SK-N-MC (cell line): ENCODE measurements around the gene IL19.

Experiments
- FOXP2 ChIP-seq: optimal IDR thresholded peaks from 2 replicates; pipeline ENCODE3; 2011; ENCODE audit warnings: mild to moderate bottlenecking, moderate library complexity; ENCODE audit not compliant: insufficient read depth; ENCODE audit errors: extremely low read length, control extremely low read depth
- POLR2AphosphoS5 ChIP-seq: IDR thresholded peaks from 2 replicates; pipeline ENCODE4 v1.6.1; 2012; ENCODE audit warnings: mild to moderate bottlenecking, low read depth, low read length, borderline replicate concordance

GRCh38 chr1:206735553-206736031 is 35.0 kb upstream of the IL19 start:
- TF ChIP-seq FOXP2 (no peak), POLR2AphosphoS5 (no peak)
